ENCODE results near the gene TMEM176A.
A peak's percentile ranks its signal among the peaks of the same experiment; 100 is the strongest.
"Not testable (repeated sequence)": the region's sequence is repeated elsewhere in the genome, so short reads cannot be mapped to it uniquely, and the experiment has no call there.

The TMEM176A gene, protein sequence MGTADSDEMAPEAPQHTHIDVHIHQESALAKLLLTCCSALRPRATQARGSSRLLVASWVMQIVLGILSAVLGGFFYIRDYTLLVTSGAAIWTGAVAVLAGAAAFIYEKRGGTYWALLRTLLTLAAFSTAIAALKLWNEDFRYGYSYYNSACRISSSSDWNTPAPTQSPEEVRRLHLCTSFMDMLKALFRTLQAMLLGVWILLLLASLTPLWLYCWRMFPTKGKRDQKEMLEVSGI

GRCh38 chr7:150800581-150801241 lies at the start of gene TMEM176A:
Gene TMEM176A, plus strand, starts transcription at chr7:150800769. Its CDS starts 782 bp downstream, at chr7:150801551.
- peak; percentile 8 for DNase-seq (ENCODE audit: low spot score)

GRCh38 chr7:150751702-150752101 lies 48.9 kb upstream of the TMEM176A start:
- DNase-seq (ENCODE audit: low spot score), result no peak

- no peak for DNase-seq (ENCODE audit: low spot score)
Observed at GRCh38 chr7:150753239-150753638, 47.3 kb upstream of the TMEM176A start.

GRCh38 chr7:150753826-150754603 lies 46.6 kb upstream of the TMEM176A start:
- DNase-seq (ENCODE audit: low spot score), result peak; percentile 53

- no peak for DNase-seq (ENCODE audit: low spot score)
Observed at GRCh38 chr7:150754951-150755350, 45.6 kb upstream of the TMEM176A start.

DNA sequence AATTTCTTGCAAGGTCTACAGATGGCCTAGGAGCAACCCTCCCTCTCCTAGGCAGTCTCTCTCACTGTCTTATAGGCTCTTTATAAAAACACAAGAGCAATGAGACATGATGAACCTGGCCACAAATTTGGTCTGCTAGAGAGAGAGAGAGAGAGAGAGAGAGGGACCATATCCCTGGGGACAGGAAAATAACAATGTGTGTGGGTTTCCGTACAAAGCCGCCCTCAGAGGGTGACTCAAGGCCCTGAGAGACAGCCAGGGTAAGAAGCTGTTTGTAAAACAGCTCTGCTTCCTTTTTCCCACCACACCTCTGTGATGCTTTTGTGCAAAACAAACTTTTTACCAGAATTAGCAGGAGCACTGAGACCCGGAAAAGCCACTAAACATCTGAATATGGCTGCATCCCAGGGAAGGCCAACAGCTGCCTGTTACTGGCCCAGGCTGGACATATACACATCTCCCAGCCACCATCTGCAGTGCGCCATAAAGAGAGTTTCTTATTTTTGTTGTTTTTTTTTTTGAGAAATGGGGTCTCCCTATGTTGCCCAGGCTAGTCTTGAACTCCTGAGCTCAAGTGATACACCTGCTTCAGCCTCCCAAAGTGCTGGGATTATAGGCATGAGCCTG lies 45.0 kb upstream of the TMEM176A start:
- DNase-seq (ENCODE audit: low spot score), result peak; percentile 94

DNA sequence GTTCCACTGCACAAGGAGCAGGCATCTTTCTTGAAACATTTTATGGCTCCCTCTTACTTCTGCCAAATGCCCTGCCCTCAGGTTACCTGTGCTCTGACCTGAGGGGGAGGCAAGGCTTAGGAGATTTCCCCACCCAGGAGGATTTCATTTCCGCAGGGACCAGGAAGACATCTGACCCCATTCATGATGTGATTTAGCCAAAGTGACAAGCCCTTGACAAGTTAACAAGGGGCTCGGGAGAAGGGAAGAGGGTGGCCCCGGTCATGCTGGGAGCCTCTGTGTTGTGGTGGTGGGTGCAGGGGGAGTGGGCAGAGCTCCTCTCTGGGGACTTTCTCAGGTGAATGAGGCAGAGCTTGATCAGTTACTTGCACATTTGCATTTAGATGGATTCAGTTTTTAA lies 44.4 kb upstream of the TMEM176A start:
- DNase-seq (ENCODE audit: low spot score), result no peak

GRCh38 chr7:150756858-150757257 lies 43.7 kb upstream of the TMEM176A start:
- peak; percentile 79 for DNase-seq (ENCODE audit: low spot score)

GRCh38 chr7:150759479-150759878 lies 41.1 kb upstream of the TMEM176A start:
- DNase-seq (ENCODE audit: low spot score), result no peak

- DNase-seq (ENCODE audit: low spot score), result no peak
Observed at GRCh38 chr7:150766334-150766709, 34.2 kb upstream of the TMEM176A start.

GRCh38 chr7:150769768-150770167 lies 30.8 kb upstream of the TMEM176A start:
- DNase-seq (ENCODE audit: low spot score), result no peak

- not testable (repeated sequence) for DNase-seq (ENCODE audit: low spot score)
Observed at GRCh38 chr7:150774131-150774530, 26.4 kb upstream of the TMEM176A start.

DNA sequence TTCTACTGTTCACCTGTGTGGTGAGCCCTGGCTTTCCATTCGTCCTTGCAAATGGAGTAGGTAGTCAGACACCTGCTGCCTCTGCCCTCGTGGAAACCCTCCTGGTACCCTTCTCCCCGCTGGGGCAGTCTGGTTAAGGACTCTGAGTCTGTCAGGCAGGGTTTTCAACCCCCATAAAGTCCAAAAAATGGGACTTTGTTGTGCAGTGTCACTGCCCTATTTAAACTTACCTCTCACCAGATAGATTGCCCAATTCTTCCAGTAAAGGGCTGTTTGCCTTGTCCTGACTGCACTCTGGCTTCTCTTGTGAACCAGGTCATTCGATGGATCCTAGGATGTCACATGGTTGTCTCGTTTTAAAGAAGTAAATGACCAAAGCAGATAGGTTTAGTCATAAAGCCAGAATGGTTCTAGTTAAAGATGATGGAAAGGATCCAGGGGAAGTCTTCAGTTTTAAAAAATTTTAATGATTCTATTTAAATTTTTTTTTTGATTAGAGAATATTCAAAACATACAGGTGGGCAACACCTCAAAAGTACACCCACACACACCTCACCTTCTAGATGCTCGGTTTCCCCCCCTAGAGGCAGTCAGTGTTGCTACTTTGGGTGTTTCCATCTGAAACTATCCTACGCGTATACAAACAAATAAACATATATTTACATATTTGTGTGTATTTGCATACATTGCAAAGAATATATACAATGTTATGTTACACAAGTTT lies 22.4 kb upstream of the TMEM176A start:
- no peak for DNase-seq (ENCODE audit: low spot score)

DNA sequence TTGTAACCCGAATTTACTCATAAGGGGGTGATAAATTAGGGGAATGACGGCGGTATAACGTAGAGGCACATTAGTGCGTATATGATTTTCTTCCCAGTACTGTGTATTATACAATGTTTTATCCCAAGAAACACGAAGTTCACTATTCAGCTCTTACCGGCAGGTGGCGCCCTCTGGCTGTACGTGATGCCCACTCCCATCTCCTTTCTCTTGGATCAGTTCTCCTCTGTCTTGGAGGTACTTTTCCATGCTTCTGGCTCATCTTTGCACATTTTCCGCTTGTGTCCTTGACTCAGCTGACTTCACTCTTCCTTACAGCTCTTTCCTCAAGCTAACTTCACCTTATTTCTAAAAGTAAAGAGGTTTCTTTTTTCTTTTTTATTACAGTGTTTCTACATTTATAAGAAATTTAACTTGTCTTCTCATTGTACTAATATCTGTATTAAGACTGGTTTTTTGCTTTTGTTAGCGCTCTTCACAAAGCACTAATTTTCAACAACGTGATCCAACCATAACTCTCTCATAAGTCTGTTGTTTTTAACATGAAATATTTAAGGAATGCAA lies 21.7 kb upstream of the TMEM176A start:
- DNase-seq (ENCODE audit: low spot score), result peak; percentile 62

GRCh38 chr7:150780292-150780691 lies 20.3 kb upstream of the TMEM176A start:
- DNase-seq (ENCODE audit: low spot score), result no peak

DNA sequence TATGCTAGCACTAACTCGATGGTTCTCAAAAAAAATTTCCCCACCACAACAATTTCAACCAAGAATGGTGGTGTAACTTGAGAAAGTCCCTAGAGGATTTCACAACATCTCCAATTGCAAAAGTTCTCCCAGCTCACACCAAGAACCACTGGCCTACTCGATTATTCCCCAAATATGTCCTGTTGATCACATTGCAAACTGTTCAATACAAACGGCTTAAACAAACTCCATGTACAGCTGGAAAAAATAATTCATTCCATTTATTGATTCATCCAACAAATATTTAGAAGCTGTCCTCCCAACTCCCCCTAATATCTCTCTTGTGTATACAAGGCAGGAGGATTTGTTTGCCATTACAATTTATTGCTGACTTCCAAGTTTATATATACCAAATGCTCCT lies 19.5 kb upstream of the TMEM176A start:
- no peak for DNase-seq (ENCODE audit: low spot score)

DNA sequence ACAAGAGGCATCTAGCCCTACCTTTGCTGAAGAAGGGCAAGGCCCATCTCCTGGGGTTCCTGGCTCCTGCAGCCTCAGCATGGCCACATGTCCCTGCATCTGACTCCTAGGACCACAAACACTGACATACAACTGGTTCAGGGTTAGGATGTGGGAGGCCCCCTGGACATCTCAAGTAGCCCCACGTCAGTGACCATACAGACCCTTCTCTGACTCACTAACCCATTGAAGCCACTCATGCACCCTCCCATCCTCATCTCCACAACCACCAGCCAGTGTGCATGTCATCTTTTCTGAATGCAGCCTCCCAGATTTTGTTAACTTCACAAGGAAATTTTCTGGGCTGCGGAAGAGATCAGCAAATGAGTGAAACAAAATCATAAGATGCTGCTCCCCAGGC lies 18.6 kb upstream of the TMEM176A start:
- DNase-seq (ENCODE audit: low spot score), result no peak

DNA sequence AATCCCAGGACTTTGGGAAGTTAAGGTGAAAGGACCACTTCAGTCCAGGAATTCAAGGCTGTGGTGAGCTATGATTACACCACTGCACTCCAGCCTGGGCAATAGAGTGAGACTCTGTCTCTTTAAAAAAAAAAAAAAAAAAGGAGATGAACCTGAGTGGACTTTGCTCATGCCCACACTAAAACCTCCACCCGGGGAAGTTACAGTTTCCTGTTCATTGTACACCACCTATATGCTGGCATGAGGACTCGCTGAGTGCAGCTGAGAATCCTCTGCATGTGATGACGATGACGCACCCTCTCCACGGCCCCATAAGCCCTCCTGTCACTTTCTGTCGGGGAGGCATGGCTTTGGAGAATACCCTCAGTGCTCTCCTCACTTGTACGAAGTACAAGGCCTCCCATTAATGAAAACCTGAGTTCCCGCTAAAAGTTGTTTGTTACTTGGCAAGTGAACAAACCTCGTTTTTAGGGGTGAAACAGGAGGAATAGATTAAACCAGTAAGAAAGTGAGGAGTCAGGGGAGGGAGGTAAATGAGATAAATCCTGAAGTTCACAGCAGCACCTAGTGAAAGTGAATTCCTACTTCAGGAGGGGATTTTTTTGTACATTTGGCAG lies 16.3 kb upstream of the TMEM176A start:
- DNase-seq (ENCODE audit: low spot score), result no peak

GRCh38 chr7:150784954-150785353 lies 15.6 kb upstream of the TMEM176A start:
- no peak for DNase-seq (ENCODE audit: low spot score)

DNA sequence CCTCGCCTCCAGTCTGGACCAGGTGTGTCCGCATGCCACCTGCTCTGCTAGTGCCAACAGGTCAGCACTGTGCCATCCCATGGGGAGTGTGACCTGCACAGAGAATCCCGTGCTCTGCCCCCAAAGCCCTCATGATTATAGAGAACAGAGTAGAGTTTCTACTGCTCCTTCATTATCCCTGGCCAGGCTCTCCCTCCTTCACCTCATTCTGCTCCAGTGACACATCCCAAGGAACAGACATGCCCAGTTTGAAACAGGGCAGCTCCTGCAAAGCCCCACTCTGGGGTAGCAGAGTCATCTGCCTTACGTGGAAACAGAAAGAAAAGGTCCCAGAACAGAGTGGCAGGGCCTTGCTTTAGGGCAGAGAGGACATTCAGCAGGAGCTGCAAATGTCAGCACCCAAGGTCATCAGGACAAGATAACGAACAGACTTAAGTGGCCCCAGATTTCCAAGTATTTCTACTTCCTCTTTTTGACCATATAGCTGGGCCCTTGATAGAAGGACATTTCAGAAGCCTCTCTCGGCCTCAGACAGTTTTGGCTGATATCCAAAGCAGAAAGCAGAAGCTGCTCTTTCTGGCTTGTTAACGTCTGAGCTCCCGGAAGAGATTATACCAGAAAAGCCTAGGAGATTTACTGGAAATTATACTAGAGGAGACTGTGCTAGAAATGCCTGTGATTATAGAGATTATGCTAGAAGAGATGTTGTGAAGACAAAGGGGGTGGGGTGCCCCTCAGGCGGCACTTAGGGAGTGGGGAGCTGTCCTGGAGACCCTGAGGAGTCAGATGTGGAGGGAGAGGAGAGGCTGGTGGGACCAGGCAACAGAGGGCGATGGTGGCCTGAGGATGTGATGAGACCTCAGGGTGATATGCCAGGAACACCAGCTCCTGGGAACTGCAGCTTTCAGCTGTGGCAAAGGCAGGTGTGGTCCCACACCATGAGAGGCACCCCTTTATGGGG lies 13.0 kb upstream of the TMEM176A start:
- no peak for DNase-seq (ENCODE audit: low spot score)

Data from CD4-positive, alpha-beta T cell treated with Interleukin-6 at 100 ng/mL for 8 hours (primary cell).